Transverse colon (tissue), 4 donors: Measurements from ENCODE around the gene PASK.

Source experiments
- CTCF ChIP-seq, 5 experiments: fragments of 200-600 bp in 3 of 5; fragments of 450-650 bp in 2 of 5; sonication (generic) in 3 of 5; IDR thresholded peaks; 1 replicate in 2 of 5; 2 replicates in 3 of 5; pipeline ENCODE4 v1.5.1; 2016 to 2017; ENCODE audit warnings: antibody characterized with exemption in 5 of 5, inconsistent platforms in 3 of 5, mild to moderate bottlenecking in 2 of 5, moderate library complexity in 1 of 5
- EP300 ChIP-seq: sonication (generic); formaldehyde crosslinking; IDR thresholded peaks from one replicate; pipeline ENCODE4 v1.6.1; 2017; ENCODE audit warnings: antibody characterized with exemption, low read depth
- POLR2A ChIP-seq: fragments of 450-650 bp; IDR thresholded peaks from one replicate; pipeline ENCODE4 v1.6.1; 2016; ENCODE audit warnings: antibody characterized with exemption, mild to moderate bottlenecking, moderate library complexity
- POLR2AphosphoS5 ChIP-seq, 3 donors: sonication (generic); formaldehyde crosslinking; IDR thresholded peaks; one replicate each; pipeline ENCODE4 v1.6.1; 2016; ENCODE audit warnings: antibody characterized with exemption in 3 of 3

DNA sequence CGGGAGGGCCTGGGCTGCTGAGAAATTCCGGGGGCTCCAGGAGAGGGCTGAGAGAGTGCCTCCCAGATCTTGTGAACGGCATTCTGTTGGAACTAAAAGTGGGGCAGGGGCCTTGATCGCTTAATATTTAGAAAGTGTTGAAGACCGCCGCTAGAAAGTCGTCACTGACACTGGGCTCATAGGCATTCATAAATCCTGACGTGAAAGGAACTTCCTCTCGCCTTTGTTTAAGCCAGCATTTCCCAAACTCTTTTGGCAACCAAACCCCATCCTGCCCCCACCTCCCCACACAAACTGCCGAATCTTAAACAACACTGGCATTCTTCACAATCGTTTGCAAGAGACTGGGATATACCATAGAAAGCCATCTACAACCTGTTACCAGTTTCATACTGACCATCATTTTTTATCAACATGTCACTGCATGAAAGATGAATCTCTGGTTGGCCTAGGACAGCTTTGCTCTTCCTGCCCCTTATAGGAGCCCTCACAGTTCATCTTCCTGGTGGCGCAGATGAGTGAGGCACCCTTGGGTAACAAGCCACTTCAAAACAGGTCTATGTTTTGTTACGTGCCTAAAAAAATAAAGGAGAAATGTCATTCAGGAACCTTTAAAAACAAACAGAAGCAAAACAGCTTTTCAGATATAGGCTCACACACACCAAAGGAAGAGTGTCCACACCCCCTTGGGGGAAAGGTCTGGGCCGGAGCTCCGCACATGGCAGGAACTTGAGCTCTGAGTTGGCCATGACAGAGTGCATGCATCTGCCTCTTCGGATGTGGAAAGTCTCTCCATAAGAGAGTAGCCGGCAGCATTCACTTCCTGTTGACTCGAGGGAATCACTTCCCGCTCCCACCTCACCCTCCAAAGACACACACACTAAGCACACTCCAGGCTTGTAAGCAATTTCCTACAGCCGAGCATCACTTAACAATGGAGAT is 60.2 kb downstream of the PASK start:
- TF ChIP-seq POLR2AphosphoS5 (IDR thresholded peaks at IDR 0.05) (no peak), CTCF (IDR thresholded peaks at IDR 0.05) (no peak), POLR2A (no peak), EP300 (no peak)
